GM15510 (cell line): ENCODE measurements around the gene RAD51AP1.

Experiments used
- POLR2A ChIP-seq: IDR thresholded peaks from 3 replicates; pipeline ENCODE4 v1.6.1; 2011; ENCODE audit warnings: borderline replicate concordance; ENCODE audit not compliant: insufficient read length; ENCODE audit errors: extremely low read depth

Gene RAD51AP1

GRCh38 chr12:4540170-4540569, 1.5 kb downstream of the RAD51AP1 start:
- TF ChIP-seq POLR2A = no peak

GRCh38 chr12:4540638-4541037, 1.9 kb downstream of the RAD51AP1 start:
- no peak for TF ChIP-seq POLR2A

DNA sequence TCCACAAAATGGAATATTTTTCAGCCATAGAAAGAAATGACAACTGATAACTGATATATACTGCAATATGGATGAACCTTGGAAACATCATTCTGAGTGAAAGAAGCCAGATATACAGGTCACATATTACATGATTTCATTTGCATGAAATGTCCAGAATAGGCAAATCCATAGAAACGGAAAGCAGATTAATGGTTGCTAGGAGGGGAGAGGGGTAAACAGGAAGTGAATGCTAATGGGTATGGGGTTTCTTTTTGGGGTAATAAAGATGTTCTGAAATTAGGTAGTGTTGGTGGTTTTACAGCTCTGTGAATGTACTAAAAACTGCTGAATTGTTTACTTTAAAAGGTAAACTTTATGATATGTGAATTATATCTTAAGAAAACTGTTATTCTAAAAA, 6.5 kb downstream of the RAD51AP1 start:
- no peak for TF ChIP-seq POLR2A

DNA sequence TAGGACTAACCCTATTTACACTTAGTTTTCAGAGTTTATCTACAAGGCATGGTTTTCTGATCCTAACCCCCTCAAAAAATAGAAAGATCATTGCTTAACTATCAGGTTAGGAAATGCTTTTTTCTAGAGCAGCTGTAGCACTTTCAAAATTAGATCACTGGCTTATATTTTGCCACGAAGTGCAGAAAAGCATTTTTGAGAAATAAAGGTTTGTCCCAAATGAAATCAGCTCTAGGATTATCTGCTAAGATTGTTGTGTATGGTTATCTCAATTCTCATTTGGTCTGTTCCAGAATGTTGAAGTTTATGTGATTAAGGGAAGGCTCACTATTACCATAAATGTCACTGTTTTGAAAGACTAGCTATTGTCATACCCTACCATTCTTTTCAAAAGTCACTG, 13.5 kb downstream of the RAD51AP1 start:
- TF ChIP-seq POLR2A = no peak

DNA sequence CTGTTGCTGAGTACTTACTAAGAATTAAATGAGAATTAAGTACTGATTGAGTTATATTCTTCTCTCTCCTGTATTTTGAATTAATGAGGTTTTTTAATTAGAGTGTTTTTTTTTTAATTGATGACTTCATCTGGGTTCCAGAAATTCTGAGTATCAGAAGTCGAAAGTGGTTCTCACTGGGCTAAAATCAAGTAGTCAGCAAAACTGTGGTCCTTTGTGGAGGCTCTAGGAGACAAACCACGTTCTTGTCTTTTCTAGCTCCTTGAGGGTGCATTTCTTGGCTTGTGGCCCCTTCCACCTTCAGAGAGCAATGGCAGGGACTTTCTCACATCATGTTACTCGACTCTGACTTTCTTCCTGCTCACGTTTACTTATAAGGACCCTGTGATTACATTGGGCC, 15.3 kb downstream of the RAD51AP1 start:
- no peak for TF ChIP-seq POLR2A

- no peak for TF ChIP-seq POLR2A
These were observed 17.1 kb downstream of the RAD51AP1 start for GRCh38 chr12:4555804-4556203.

- TF ChIP-seq POLR2A = no peak
These were observed 18.2 kb downstream of the RAD51AP1 start for GRCh38 chr12:4556735-4557530.

DNA sequence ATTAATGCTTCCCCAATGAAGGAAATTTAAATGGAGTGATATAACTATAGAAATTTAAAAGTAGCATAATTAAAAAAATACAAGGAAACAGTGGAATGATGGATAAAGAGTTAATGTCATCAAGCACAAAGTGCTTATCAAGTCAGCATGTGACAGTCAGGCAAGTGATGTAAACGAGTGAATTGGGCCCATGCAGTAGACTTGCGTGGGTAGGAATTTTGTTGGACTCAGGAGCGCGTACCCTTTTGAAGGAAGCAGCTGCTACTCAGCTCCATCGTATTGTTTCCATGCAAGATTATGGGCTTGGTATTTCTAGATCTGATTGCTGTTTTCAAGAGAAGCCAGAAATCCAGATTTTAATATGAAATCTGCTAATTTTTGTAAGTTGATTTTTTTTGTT, 18.9 kb downstream of the RAD51AP1 start:
- no peak for TF ChIP-seq POLR2A

DNA sequence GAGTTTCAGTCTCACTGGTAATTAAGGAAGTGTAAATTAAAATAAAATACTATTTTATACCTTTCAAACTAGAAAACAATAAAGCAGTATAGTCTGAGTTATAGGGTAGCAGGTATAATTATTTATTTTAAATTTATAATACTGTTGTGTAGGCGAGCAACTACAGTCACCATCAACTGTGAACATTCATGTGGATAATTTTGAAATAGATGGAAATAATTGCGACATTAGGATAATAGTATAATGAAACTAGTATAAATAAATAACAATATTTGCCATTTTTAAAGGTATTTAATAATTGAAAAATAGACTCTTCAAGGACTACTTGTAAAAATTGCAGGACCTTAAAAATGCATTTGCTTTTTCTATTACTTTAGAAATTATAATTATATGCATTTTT, 19.5 kb downstream of the RAD51AP1 start:
- TF ChIP-seq POLR2A = no peak

GRCh38 chr12:4562034-4562657, 23.5 kb downstream of the RAD51AP1 start, which contains the start of gene DYRK4:
Gene DYRK4 (plus strand): TSS chr12:4562208. CDS start chr12:4562246, 38 bp downstream.
- TF ChIP-seq POLR2A = no peak

DNA sequence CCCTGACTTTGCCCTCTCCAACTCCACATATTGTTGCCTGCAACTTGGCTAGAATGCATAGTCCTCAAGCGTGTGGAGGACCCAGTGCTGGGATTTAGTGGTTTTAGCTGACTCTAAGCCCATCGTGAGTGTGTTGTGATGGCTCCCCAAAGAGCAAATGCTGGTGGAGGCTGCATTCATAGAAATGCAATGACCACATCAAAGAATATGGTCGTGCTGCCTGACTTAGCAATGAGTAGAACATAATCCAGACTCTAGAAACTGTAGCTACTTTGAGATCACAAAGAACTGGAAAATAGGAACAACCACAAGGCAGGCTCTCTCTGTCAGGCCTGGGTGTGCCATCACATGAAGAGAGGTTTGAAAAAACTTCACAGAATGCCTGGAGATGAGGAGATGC, 24.6 kb downstream of the RAD51AP1 start:
- TF ChIP-seq POLR2A = no peak

DNA sequence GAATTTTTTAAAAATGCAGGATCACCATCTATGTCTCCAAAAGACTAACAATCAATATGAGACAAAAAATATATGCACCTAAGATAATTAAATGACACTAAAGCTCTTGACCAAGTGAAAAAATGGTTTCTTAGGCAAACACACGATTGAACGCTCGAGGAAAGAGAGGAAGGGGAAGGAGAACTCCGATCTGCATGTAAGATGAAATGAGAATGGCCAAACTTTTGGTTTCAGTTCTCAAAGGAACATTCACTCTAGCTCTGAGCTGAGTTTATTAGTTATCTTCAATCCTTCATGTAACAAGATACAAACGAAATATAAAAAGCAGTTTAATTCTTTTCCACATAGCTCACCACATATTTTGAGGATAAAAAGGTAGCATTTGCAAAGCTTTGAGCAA, 26.1 kb downstream of the RAD51AP1 start:
- TF ChIP-seq POLR2A = no peak

- TF ChIP-seq POLR2A = no peak
These were observed 27.8 kb downstream of the RAD51AP1 start for GRCh38 chr12:4566474-4566873.

GRCh38 chr12:4567073-4567881, 28.6 kb downstream of the RAD51AP1 start:
- TF ChIP-seq POLR2A = no peak

GRCh38 chr12:4569261-4569660, 30.6 kb downstream of the RAD51AP1 start:
- no peak for TF ChIP-seq POLR2A
